HG02610 (cell line): ENCODE measurements around the gene SPG7.
"Not testable (repeated sequence)": the region's sequence is repeated elsewhere in the genome, so short reads cannot be mapped to it uniquely, and the experiment has no call there.

ENCODE experiments used
- ATAC-seq: cut with Tn5 transposase; IDR thresholded peaks from one replicate; pipeline ENCODE4 v1.9.1; 2021; ENCODE audit warnings: mild to moderate bottlenecking, moderate library complexity; ENCODE audit not compliant: unreplicated experiment

SPG7 gene

DNA sequence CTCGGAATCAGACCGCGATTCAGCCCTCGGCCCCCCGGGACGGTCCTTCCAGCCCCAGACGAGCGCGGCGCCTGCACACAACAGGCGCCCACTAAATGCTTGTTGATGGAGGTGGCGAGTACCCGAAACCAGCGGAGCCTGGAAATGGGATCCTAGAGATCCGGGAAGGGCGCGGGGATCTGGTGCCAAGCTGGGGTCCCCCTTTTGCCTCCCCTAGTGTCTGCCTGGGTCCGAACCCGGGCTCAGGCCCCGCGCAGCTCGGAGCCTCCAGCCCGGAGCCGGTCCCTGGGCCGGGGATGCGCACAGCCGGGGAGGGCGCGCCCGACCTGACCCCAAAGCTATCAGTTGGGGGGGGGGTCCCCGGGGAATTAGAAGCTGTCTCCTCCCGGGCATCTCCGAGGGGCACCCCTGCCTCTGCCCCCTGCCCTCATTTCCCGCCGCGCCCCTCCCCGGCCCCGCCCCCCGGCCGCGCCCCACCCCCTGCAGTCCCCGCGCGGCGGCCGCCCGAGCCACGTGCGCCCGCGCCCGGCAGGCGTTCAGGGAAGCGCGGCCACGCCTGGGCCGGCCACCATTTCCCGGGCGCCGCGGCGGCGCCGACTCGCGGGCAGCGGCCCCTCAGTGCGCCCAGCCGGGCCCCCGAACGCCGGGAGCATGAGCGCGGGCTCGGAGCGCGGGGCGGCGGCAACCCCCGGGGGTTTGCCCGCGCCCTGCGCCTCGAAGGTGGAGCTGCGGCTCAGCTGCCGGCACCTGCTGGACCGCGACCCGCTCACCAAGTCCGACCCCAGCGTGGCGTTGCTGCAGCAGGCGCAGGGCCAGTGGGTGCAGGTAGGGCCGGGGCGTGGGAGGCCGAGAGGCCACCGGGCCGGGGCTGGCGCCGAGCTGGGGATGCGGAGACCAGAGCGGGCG, 67.3 kb downstream of the SPG7 start, which contains the start of gene CPNE7:
TSS of gene CPNE7 (plus strand) at position 512 of the 906 bp plus-strand sequence. CDS start at position 652, 140 bp downstream.
- ATAC-seq, result no peak

DNA sequence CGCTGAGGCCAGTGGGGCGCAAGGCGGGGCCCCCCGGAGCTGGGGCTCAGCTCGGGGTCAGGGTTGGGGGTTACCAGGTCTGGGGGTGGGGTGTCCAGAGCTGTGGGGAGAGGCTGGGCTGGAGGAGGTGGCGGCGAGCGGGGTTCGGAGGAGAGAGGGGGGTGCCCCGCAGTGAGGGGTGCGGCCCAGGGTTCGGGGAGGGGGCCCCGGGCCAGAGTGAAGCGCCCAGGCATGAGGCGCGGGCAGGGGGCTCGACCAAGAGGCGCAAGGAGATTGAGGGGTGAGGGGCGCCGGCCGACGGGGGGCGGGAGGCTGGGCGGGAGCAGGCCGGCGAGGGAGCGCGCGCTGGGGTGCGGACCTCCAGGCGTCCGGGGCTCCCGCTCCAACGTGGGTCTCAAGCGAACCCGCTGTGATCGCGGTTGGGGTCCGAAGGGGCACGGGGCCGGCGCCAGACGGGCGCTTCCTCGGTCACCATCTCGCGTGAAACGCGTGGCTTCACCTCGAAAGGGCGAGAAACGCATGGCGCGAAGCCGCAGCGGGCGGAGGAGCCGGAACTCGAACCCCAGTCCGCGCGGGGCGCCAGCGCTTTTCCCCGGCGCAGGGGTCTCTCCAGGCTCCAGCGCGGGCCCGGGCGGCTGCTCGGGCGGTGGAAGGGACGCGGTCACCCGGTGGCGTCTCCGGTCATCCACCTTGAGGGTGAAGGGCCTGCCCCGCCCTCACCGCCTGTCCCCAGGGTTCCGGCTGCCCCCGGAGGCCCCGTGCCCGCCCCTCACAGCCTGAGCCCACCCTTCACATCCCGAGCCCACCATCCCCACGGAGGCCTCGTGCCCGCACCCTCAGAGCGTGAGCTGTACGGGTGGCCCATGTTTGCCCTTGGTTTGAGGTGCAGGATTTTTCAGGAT, 68.2 kb downstream of the SPG7 start:
- ATAC-seq, result no peak

DNA sequence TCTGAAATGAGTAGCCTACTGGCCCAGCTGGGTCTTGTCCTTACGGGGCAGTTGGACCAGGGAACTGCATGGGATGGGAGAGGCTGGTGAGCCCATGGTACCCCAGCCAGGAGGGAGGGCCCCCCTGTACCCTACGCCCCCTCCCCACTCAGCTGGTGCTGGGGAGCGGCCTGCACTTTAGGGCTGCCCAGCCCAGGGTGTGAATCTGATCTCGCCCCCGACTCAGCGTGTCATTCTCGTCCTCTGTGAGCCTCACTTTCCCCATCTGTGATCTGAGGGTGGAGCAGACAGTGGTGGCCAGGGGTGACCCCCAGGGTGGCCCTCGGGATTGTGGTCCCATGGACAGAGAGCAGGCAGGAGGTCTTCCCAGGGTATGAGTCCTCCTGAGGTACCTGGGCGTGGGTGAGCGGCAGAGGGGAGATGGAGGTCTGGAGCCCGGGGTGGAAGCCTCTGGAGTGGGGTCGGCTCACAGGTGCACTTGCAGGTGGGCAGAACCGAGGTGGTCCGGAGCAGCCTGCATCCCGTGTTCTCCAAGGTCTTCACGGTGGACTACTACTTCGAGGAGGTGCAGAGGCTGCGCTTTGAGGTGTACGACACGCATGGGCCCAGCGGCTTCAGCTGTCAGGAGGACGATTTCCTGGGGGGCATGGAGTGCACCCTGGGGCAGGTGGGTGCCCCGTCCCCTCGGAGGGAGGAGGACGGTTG, 69.0 kb downstream of the SPG7 start:
- ATAC-seq, result no peak

DNA sequence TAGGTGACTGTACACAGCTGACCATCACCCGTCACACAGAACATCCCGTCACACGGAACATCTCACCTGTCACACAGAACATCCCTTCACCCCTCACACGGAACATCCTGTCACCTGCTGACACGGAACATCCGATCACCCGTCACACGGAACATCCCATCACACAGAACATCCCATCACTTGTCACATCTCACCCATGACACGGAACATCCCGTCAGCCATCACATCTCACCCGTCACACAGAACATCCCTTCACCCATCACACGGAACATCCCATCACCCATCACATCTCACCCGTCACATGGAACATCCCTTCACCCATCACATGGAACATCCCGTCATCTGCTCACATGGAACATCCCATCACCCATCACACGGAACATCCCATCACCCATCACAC, 71.1 kb downstream of the SPG7 start:
- ATAC-seq, result no peak

DNA sequence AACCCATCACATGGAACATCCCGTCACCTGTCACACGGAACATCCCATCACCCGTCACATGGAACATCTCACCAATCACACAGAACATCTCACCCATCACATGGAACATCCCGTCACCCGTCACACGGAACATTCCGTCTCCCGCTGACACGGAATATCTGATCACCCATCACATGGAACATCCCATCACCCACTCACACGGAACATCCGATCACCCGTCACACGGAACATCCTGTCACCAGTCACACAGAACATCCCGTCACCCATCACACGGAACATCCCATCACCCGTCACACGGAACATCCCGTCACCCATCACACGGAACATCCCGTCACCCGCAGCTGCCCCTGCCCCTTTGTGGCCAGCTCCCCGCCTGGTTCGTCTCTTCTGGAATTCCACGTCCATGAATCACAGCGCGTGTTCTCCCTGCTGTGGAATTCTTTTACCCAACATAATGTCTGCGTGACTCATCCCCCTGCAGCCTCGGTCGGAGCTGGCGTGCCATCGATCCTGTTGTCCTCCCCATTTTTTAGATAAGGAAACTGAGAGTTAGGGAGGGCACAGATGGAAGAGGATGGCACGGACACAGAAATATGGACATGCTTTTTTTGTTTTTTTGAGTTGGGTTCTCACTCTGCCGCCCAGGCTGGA, 73.0 kb downstream of the SPG7 start:
- ATAC-seq, result no peak

DNA sequence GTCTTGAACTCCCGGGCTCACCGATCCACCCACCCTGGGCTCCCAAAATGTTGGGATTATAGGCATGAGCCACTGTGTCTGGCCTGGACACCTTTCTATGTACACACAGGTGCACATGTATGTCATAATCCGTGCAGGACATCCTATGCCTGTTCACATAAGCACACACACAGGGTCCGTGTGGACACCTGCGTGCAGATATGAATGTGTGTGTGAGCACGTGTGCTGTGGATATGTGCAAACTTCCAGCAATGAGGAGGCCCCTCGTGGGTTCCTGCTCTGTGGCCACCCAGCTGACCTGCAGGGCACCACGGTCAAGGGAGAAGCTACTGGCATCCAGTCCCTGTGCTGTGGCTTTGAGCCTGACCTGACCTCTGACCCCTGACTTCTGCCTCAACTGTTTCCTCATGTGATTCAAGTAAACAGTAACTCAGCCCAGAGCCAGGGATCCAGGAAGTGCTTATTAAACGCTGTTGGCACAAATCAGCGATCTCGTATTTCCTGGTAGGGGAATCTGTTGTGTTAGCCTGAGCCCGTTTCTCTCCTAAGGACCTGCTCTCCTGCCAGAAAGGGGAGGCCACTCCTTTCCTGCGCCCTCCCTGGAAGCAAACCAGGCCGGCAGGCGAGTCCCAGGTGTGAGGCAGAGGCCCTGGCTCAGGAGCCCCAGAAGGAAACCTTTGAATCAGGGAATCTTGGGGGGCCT, 73.8 kb downstream of the SPG7 start:
- ATAC-seq, result no peak

DNA sequence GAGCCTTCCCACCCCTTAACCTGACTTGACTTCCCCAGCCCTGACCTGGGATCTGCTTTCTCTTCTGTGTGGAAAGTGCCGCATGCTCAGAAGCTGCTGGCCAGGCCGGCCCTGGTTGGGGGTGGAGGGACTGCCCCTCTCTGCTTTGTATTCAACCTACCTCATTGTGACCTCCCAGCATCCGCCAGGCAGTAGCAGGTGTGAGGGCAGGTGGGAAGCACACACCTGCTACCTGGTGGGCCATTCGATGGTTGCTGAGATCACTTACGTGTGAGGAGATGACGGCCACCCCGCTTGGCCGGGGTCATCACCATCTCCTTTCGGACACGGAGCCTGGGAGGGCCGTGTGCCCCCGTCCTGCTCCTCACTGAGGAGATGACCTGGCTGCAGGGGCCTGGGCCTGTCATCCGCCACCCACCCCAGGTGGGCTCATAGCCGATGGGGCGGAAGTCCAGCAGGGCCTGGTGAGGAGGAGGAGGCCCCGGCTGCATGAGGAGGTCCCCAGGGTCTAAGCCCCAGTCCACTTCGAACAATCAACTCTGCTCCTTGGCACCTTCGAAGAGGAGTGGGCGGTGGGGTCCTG, 74.5 kb downstream of the SPG7 start:
- no peak for ATAC-seq

DNA sequence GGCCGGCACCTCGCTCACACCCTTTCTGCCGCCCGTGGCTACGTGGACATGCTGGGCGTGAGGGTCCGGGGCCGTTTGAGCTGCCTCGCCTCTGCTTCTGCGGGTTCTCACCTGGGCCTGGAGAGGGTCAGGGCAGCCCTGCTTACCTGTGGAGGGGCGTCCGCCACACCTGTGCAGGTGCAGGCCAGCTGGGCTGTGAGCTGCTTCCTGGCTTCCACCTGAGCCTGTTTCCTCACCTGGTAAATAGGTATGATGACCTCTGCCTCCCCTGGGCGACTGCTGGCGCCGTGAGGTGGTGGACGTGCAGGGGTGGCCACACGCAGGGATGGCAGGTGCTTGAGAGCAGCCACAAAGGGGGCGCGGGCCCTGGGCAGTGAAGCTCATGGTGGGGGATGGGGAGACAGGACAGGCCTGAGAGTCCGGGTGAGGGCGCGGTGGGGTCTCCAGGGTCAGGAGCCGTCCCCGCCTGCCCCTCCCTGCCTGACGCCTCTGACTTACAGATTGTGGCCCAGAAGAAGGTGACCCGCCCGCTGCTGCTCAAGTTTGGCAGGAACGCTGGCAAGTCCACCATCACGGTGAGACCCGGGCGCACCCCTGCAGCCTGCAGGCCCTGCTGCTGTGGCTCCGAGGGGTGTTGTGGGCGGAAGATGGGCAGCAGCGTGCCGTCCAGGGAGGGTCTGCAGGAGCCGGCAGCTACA, 75.1 kb downstream of the SPG7 start:
- no peak for ATAC-seq

DNA sequence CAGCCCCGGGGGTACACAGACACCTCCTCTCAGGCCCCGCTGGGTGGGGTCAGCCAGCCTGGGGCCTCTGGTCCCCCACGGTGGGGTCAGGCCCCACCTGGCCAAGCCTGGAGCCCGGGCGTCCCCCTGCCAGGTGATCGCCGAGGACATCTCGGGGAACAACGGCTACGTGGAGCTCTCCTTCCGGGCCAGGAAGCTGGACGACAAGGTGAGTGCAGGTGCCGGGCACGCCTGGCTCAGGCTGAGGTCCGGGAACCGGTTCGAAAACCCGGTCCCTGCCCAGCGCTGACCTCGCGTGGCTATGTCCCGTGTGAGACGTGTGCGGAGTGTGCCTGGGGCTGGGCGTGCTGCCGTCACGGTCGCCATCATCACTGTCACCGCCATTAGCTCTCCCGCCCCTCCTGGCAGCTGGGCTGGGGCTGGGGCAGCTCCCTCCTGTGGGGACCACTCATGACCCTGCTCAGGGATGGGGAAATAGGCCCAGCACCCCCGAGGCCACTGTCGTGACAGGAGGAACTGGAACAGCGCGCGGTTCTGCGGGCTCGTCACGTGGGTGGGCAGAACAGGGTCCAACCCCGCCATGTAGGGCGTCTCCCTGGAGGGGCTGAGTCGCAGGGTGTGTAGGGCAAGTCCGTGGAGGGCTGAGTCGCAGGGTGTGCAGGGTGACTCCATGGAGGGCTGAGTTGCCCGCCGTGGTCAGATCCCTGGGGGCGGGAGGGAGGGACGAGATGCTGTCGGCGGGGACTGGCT, 75.9 kb downstream of the SPG7 start:
- no peak for ATAC-seq

DNA sequence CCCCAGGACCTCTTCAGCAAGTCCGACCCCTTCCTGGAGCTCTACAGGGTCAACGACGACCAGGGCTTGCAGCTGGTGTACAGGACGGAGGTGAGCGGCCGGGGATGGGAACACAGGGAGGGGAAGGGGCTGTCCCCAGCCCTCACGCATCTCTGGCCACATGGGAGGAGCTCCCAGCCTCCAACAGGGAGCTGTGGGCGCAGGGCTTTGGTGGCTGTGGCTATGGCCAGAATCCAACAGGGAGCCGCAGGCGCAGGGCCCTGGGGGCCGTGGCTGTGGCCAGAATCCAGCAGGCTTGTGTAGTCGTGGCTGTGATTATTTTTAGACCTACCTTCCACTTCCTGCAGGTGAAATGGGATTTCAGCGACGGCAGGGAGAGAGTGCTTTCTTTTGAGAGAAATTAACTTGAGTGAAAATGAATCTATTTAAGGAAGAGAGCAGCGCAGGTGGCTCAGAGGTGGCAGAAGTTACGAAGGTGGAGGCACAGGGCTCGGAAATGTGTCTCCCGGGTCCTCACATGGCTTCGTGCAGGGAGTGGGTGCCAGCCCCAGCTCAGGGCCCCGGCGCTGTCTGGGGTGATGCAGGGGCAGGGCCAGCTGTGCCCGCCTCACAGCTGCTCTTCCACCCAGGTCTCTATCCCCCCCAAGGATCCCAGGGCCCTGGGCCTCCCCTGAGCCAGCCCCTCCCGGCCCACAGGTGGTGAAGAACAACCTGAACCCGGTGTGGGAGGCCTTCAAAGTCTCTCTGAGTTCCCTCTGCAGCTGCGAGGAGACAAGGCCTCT, 76.8 kb downstream of the SPG7 start:
- ATAC-seq, result no peak

DNA sequence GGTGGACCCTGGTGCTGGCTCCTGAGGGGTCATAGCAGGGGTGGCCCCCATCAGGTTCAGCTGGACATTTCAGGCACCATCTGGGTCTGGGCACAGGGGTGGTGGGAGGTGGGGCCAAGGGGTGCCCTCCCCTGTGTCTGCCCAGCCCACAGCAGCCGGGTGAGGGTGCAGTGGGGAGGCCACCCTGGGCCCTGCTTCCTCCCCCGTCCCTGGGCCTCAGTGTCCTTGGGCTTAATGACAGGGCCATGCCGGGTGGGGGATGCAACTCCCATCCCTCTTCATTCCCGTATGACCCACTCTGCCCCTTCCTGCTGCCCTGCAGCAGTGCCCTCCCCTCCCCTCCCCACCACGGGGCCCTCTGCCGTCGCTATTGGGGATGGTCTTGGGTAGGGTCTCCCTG, 78.0 kb downstream of the SPG7 start:
- no peak for ATAC-seq

DNA sequence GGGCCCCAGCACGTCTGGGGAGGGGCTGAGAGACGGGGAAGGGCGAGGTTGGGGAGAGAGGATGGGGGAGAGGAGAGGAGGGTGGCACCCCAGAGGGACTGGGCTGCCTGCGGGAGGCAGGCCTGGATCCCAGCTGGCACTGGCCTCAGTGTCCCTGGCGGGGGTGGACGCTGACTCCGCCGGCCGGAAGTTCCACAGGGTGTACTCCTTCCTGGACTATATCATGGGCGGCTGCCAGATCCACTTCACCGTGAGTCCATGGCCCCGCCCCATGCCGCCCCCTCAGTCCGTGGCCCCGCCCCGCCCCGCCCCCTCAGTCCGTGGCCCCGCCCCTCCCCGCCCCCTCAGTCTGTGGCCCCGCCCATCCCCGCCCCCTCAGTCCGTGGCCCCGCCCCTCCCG, 78.7 kb downstream of the SPG7 start:
- ATAC-seq, result no peak

DNA sequence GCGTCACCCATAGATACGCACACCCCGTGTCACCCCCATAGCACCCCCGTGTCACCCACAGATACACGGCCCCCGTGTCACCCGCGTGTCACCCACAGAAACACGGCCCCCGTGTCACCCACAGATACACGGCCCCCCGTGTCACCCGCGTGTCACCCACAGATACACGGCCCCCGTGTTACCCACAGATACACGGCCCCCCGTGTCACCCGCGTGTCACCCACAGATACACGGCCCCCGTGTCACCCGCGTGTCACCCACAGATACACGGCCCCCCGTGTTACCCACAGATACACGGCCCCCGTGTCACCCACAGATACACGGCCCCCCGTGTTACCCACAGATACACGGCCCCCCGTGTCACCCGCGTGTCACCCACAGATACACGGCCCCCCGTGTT, 79.5 kb downstream of the SPG7 start:
- ATAC-seq, result not testable (repeated sequence)

DNA sequence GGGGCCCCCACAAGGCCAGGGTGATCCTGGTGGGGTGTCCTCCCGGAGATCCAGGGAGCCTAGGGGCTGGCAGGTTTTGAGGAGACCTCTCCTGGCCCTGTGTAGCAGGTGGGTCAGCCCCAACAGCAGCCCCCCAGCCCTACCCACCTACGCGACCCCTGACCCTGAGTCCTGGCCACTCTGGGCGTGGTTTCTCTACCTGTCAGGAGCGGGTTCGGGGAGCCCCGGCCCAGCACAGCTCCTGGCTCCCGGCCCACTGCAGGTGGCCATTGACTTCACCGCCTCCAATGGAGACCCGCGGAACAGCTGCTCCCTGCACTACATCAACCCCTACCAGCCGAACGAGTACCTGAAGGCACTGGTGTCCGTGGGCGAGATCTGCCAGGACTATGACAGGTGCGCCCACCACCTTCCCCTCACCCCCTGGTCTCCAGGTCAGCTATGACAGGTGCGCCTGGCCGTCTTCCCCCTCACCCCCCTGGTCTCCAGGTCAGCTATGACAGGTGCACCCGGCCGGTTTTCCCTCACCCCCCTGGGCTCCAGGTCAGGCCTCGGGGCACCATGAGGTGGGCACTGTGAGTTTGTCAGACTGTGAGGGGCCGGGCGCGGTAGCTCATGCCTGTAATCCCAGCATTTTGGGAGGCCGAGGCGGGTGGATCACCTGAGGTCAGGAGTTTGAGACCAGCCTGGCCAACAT, 80.4 kb downstream of the SPG7 start:
- ATAC-seq, result no peak

DNA sequence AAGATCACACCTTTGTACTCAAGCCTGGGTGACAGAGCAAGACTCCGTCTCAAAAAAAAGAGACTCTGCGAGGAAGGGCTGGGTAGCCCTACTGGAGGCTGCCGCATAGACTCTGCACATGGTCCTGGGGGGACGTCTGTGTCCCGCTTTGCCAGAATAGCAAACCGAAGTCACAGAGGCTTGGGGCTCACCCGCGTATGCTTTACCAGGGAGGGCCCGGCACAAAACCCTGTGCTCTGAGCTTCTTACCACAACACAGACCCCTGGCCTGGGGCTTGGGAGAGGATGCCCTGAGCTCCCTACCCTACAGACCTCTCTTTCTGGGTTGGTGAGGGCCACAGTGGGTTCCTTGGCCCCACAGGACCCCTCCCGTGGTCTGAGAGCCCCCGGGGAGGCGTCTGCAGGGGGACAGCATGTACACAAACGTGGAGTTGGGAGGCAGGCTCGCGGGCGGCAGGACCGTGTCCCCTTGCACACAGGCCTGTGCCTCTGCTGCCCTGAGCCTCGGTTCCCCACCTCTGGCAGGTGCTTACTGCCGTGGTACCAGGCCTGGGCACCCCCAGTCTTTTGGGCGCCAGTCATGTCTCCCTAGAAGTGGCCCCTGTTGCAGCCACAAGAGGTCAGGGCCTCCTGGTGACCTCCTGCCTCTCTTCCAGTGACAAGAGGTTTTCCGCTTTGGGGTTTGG, 81.2 kb downstream of the SPG7 start:
- no peak for ATAC-seq

DNA sequence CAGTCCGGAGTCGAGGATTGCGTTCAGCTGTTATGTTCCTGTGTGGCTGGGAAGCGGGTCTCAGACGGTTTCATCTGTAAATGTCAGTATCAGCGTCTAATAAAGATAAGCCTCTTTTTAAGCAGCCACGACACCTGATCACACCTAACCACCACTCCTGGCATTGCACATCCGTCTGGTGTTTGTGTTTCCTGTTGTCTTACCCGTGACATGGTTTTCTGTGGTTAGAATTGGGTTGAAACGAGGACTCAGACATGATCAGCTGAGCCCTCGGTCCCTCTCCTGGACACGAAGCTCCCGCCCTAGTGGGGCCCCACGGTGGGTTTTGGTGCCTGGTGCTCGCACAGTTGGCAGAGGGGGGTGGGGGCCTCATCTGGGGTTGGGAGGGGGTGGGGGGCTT, 85.6 kb downstream of the SPG7 start:
- ATAC-seq, result no peak
